Stimulated activated CD4-positive, alpha-beta T cell treated with anti-CD3 and anti-CD28 coated beads, Interleukin-15, amount 100 ng/mL, for 24 hours (primary cell): ENCODE measurements around the gene TMEM214.

Source experiments
- DNase-seq: peaks from one replicate; pipeline ENCODE4 v3.0.0-alpha.2; 2020

TMEM214 gene

DNA sequence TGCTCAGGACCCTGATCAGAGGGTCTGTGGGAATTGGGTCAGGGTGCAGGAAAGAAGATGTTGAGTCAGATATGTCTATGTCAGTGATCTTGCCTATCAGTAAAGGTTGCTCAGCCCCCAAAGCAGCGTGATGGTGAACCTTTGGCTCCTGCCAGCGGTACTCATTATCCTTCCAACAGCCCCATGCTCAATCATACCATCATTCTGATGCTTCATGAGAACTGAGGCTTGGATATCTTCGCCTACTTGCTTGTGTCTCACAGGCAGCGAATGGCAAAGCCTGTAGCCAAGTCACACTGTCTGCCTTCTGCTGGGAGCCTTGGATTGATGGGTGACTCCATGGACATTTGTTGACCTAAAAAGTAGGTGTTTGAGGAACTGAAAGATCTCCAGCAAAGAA, 19.0 kb upstream of the TMEM214 start:
- DNase-seq: no peak

DNA sequence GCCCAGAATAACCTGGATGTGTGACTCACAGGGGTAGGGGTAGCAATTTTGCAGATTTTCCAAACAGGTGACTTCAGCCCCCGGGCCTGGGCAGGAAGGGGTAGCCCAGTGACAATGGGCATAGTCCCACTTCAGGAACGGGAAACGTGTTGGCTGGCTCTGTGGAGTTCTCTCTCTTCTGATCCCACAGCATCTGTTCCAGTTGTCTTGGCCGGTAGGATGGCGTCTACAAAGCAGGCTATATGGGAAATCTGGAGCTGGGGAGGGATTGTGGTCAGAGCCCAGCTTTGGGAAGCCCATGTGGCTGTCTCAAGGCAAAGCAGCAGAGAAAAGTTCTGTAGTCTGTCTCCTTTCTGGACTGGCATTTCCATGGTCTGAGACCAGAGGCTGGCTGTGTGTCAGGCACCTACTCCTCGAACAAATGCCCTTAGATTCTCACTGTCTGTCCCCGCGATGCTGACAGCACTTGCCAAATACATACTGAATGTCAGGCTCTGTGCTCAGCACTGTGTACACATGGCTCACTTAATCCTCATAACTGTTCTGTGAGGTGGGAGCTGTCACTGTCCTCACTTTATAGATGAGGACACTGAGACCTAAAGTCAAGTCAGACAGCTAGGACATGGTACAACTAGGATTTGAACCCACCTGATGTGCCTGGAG, 17.9 kb upstream of the TMEM214 start:
- no peak for DNase-seq

DNA sequence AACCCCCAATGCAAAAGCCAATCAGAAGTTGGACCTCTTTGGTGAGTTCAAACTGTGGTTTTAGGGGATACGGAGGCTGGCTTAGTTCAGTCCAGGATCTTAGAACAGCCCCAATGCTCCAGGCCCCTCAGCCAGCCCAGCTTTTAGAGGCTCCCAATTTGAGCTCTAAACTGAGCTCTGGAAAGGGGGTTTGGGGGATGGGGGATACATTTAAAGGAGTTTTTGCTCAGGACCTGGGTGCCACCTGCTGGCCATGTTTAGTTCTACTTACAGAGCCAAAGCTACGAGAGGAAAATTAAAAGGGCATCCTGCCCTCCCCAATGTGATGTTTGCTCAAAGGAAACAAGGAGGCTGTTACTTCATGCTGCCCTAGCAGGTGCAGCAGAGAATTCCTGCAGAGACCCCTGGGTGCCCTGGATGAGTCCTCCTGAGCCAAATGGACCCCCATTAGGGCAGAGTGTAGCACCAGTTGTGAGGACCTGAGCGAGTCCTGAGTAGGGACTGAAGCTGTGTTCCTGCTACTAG, 15.9 kb upstream of the TMEM214 start:
- peak; percentile 63 for DNase-seq

- DNase-seq: no peak
Measured at GRCh38 chr2:27018142-27018541, 14.6 kb upstream of the TMEM214 start.

DNA sequence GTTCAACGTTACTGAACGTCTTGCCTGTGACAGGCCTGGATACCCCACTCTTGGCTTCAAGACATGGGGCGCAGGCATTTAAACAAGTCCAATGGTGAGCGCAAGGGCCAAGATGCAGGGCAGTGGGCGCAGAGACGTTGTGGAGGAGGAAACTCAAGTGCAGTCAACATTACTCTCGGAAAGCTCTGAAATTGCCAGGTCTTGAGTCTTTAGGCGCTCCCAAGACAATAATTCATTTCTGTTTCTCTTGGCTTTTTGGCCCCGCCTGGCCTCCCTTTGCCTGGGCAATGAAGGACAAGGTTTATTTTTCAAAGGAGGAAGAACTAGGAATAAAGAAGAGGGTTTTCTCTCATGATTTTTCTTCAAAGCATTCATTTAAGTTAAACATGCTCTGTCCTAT, 13.3 kb upstream of the TMEM214 start:
- no peak for DNase-seq

- no peak for DNase-seq
Measured at GRCh38 chr2:27019931-27020855, 12.6 kb upstream of the TMEM214 start.

DNA sequence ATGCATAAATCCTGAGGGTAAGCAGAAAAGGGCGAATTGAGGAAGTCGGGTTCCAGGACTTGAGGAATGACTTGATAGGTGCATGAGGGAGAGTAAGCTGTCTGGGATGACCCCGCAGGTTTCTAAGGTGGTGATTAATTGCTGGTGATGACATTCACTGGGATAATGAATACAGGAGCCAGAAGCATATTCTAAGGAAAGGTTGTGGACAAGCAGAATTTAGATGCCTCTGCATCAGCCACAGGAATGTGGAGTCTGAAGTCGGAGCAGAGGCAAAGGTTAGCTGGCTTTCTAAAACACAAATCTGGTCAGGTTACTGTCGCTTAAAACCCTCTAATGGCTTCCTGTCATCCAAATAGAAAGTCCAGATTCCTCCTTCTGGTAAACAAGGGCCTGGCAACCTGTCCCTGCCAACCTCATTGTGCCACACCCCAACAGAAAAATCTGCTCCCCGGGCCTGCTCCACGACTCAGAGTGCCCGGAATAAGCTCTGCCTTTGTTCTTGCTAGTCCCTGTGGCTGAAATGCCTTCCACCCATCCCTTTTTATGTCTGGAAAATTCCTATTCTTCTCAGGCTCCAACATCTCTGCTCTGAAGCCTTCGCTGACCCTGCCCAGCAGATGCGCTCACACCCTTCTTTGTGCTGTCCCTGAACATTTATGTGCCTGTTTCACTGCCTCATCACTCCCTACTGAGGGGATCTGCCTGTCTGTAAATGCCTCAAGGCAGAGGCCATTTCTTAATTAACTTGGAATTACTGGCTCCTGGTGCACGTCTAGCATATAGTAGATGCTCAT, 11.3 kb upstream of the TMEM214 start:
- DNase-seq: no peak

DNA sequence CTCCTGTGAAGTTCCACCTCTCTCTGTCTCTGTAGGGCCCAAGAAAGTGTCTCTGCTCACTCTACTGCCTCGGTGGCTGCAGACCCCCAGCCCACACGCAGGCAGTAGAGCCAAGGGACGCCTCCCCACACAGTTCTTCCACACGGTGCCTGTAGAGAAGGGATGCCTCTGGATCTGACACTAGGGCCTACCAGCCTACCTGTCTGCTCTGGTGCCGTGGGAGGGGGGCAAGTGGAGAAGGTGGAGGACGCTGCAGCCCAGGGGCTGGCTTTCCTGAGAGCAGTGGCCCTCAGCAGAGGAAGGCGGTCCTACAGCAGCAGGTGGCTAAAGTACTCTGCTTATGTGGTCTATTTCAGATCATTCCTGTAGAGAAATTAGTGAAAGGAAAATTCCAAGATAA, 9.0 kb upstream of the TMEM214 start:
- no peak for DNase-seq

GRCh38 chr2:27024188-27024587, 8.6 kb upstream of the TMEM214 start:
- no peak for DNase-seq

- DNase-seq: no peak
Measured at GRCh38 chr2:27024812-27025211, 8.0 kb upstream of the TMEM214 start.

- DNase-seq: no peak
Measured at GRCh38 chr2:27025281-27025800, 7.4 kb upstream of the TMEM214 start.

DNA sequence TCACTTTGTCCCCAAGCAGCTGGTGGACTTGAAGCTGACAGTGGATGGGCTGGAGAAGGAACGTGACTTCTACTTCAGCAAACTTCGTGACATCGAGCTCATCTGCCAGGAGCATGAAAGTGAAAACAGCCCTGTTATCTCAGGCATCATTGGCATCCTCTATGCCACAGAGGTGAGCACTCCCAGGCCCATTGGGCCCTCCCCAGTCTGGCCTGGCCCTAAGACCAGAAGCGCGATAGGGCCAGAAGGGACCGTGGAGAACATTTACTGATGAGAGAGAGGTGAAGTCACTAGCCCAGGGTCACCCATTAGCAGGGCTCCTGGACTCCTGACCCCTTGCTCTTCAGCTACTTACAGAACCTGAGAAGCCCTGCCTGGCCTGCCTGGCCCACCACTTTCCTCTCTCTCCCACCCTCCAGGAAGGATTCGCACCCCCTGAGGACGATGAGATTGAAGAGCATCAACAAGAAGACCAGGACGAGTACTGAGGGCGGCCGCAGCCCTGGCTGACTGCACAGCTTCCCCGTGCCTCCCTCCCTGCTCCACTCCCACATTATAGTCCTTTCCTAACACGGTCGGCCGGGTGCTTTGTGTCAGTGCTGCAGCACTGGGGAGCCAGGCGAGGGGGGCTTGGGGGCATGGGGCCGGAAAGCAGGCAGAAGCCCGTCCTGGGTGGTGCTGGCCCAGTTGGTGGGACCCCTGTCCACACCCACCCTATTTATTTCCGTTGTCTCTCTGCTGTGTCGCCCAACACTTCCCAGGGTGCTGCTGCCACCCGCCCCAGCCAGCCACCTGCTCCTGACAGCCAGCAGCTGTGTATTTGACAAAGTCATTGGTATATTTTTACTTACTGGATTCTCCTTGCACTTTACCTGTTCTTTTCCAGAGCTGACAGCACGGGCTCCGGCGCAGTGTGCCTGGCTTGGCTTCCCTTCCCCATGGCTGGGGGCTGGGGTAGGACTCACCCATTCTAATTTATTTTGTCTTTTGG, 6.6 kb upstream of the TMEM214 start:
- no peak for DNase-seq

DNA sequence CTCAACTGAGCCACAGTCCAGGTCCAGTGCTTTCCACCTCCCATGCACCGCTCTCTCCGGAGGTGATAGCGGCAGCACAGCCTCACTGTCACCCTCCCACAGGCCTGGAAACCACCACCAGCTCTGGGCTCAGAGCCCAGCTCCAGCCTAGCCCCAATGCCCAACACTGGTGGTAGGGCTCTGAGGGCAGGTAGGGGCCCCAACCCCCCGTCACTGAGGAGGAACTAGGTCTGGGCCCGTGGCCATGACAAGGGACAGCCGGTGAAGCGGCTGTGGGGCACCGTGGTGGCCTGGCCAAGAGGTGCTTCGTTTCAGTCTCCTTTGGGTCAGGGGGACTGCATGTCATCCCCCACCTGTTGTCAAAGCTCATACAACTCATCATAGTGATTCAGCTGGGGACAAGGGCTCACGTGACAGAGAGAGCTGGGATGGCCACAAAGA, 5.5 kb upstream of the TMEM214 start:
- no peak for DNase-seq

DNA sequence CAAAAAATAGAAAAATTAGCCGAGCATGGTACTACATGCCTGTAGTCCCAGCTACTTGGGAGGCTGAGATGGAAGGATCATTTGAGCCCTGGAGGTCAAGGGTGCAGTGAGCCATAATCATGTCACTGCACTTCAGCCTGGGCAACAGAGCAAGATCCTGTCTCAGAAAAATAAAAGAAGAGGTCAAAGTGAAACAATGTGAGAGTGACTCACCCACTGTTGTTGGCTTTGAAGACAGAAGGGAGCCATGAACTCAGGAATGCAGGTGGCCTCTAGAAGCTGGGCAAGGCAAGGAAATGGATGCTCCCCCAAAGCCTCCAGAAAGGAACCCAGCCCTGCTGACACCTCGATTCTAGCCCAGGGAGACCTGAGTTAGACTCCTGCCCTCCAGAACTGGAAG, 3.7 kb upstream of the TMEM214 start:
- DNase-seq: no peak

- no peak for DNase-seq
Measured at GRCh38 chr2:27033253-27033852, 588 bp downstream of the TMEM214 start.

DNA sequence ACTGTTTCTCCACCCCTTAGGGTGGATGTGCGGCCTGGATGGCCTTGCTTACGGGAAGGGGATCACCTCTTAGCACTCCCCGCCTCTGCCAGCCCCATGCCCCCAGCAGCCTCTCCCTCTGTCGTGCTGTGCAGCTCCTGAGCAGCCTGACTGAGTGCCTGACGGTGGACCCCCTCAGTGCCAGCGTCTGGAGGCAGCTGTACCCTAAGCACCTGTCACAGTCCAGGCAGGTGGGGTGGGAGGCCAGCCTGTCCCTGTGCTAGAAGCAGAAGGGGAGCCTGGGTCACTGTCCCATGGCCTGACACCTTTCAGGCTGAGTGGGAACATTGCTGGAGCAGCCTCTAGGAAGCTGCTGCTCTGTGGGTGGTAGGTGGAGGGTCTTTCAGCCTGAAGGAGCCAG, 5.2 kb downstream of the TMEM214 start:
- DNase-seq: no peak

GRCh38 chr2:27038631-27039339, 6.0 kb downstream of the TMEM214 start:
- no peak for DNase-seq

GRCh38 chr2:27039426-27039825, 6.7 kb downstream of the TMEM214 start:
- no peak for DNase-seq

DNA sequence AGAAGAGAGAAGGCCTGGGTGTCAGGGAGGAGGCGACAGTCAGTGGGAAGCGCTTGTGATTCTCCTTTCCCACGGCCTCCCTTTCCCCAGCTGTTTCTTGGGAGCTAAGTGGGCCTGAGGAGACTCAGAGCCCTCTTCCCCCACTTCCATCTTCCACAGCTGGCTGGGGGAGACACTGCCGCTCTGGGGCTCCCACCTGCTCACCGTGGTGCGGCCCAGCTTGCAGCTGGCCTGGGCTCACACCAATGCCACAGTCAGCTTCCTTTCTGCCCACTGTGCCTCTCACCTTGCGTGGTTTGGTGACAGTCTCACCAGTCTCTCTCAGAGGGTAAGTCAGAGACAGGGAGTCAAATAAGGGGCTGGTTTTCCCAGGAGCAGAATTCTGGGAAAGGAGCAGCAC, 7.1 kb downstream of the TMEM214 start:
- no peak for DNase-seq

DNA sequence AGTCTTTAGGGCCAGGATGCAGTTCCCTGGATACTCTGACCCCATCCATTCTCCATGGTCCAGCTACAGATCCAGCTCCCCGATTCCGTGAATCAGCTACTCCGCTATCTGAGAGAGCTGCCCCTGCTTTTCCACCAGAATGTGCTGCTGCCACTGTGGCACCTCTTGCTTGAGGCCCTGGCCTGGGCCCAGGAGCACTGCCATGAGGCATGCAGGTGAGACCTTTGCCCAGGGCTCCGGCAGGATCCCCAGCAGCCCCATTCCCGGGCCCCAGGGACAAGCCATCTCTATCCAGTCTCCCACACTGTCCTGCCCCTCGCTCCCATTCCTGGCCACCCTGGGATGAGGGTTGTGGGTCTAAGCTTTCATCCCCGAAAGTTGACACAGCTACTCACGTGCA, 7.5 kb downstream of the TMEM214 start:
- no peak for DNase-seq

- DNase-seq: no peak
Measured at GRCh38 chr2:27041752-27042151, 9.0 kb downstream of the TMEM214 start.
